ENCODE results near the gene GAST. TPM values are rescaled to one million over a fixed set of nuclear protein-coding genes. Genes with fewer than 3 reads are reported as not detected.

GAST gene
- total and polyA plus RNA-seq, 12 donors, result not detected

DNA sequence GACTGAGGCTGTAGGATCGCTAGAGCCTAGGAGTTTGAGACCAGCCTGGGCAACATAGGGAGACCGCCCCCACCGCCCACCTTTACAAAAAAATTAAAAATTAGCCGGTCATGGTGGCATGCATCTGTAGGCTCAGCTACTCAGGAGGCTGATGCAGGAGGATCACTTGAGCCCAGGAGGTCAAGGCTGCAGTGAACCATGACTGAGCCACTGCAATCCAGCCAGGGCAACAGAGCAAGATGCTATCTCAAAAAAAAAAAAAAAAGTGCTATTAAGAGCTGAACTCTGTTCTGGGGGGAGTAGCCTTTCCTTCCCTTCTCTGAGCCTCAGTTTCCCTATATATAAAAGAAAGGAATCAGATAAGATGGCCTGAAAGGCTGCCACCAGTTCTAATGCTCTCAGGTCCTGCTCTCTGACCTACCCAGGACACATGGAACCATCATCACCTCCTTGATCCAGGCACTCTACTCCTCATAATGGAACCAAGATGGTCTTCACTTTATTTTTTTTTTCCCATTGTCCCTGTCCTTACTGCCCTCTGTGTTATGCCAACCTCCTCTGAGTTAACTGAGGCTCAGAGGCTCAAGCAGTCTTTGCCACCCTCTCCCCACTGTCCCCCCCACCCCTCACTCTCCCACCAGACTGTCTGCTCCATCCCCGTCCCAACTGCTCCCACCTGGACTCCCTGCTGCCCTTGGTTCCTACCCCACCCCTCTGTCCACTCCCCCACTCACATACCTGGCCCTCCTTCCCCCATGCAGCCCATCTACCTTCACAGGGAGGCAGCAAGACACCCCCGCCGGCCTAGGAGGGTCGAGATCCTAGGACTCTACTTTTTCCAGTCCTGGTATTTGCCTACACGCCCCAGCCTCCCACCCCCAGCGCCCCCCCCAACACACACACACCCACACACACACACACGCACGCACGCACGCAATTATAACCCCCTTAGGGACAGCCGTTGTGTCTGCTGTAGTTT, 47.3 kb upstream of the GAST start:
- Histone ChIP-seq H3K4me1 (replicated peaks in 1 of 2) (peaks cover 13 to 18% of the 10 kb centered on the region in 2 donors), H3K27me3 (no peaks in the 10 kb centered on the region), H3K4me3 (peak overlapping the region in 2 of 4 donors; percentile 37 to 52), H3K9me3 (replicated peaks in 1 of 3) (no peaks in the 10 kb centered on the region), H3K36me3 (replicated peaks in 1 of 2) (no peaks in the 10 kb centered on the region), H3K27ac (peak overlapping the region in 1 of 5 donors; percentile 86)
- WGBS, 4 donors, result 43 to 67% (median 48%) methylated on average over 8 to 15 of the region's 15 CpGs
- DNase-seq, result no peak
- intact Hi-C loops (cut with DNase I), result loop anchor here in 1 of 2 donors (5.0 kb wide), 2 partner anchors 758 to 863 kb away; no protein-coding TSS in a partner anchor
- TF ChIP-seq POLR2A (IDR thresholded peaks at IDR 0.05) (no peak), CTCF (IDR thresholded peaks at IDR 0.05) (no peak)

GRCh38 chr17:41665566-41666236, 46.4 kb upstream of the GAST start:
- peak; percentile 86 to 91 (median 88) for DNase-seq
- intact Hi-C loops (cut with DNase I), result loop anchor here in 1 of 2 donors (5.0 kb wide), 1 partner anchor 863 kb away; no protein-coding TSS in a partner anchor
- Histone ChIP-seq H3K27me3 (no peaks in the 10 kb centered on the region), H3K9me3 (replicated peaks in 1 of 3) (no peaks in the 10 kb centered on the region), H3K27ac (peak overlapping the region; percentile 31 to 89 (median 68)), H3K36me3 (replicated peaks in 1 of 2) (no peaks in the 10 kb centered on the region), H3K4me1 (replicated peaks in 1 of 2) (peaks cover 13 to 18% of the 10 kb centered on the region in 2 donors), H3K4me3 (peak overlapping the region in 2 of 4 donors; percentile 37 to 52)
- TF ChIP-seq CTCF (IDR thresholded peaks at IDR 0.05), result peak; percentile 75 to 94 (median 88)
- TF ChIP-seq POLR2A (IDR thresholded peaks at IDR 0.05), result peak; percentile 29 to 69
- 2 to 11% (median 3%) methylated on average over 5 to 39 of the region's 39 CpGs for WGBS, 4 donors

DNA sequence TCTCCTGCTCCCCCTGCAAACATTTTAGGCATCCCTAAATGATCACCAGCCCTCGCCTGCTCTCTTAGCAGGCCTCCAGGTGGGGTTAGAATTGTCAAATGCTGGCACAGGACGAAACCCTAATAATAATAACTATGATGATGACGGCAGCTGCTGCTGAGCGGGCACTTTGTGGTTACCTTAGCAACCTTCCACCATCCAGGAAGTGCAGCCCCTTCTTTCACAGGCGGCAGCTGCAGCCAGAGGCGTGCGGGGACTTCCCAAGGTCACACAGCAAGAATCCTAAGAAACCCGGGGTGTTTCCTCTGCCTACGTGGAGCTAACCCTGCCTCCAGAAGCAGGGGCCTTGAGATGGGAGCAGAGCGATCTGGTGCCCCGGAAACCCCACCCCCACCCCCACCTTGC, 45.9 kb upstream of the GAST start:
- Histone ChIP-seq H3K36me3 (replicated peaks in 1 of 2) (no peaks in the 10 kb centered on the region), H3K27me3 (no peaks in the 10 kb centered on the region), H3K27ac (peak overlapping the region; percentile 31 to 89 (median 68)), H3K9me3 (replicated peaks in 1 of 3) (no peaks in the 10 kb centered on the region), H3K4me3 (peak overlapping the region in 2 of 4 donors; percentile 37 to 52), H3K4me1 (replicated peaks in 1 of 2) (peaks cover 13 to 18% of the 10 kb centered on the region in 2 donors)
- WGBS, 4 donors, result 2 to 6% (median 3%) methylated on average over 4 to 11 of the region's 11 CpGs
- DNase-seq, result peak; percentile 46 to 78 (median 52)
- intact Hi-C loops (cut with DNase I), result loop anchor here in 1 of 2 donors (5.0 kb wide), 1 partner anchor 864 kb away; no protein-coding TSS in a partner anchor
- TF ChIP-seq CTCF (IDR thresholded peaks at IDR 0.05) (peak in 1 of 6 experiments; percentile 36), POLR2A (IDR thresholded peaks at IDR 0.05) (no peak)
